Measurements from ENCODE around the gene GID4.

DNA sequence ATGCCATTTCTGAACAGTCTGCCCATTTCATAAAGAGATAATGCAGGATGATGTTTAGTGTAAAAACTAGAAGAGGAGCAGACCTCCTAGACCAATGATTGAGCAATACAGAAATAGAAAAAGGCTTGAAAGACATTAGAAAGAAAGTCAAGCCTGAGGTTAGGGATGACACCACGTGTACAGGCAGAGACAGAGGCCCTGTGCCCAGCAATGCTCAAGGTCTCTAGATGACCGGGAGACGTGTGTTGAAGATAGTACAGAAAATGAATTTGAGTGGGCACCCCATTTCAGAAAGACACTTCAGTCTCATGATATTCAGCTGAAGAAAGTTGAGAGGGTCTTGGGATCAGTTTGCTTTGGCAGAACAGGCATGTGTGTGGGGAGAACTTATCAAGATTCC, 5.4 kb downstream of the GID4 start:
- TF ChIP-seq, protein P1, sequence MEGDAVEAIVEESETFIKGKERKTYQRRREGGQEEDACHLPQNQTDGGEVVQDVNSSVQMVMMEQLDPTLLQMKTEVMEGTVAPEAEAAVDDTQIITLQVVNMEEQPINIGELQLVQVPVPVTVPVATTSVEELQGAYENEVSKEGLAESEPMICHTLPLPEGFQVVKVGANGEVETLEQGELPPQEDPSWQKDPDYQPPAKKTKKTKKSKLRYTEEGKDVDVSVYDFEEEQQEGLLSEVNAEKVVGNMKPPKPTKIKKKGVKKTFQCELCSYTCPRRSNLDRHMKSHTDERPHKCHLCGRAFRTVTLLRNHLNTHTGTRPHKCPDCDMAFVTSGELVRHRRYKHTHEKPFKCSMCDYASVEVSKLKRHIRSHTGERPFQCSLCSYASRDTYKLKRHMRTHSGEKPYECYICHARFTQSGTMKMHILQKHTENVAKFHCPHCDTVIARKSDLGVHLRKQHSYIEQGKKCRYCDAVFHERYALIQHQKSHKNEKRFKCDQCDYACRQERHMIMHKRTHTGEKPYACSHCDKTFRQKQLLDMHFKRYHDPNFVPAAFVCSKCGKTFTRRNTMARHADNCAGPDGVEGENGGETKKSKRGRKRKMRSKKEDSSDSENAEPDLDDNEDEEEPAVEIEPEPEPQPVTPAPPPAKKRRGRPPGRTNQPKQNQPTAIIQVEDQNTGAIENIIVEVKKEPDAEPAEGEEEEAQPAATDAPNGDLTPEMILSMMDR (IDR thresholded peaks at IDR 0.05 in 4 of 5, conservative IDR thresholded peaks at IDR 0.05 in 1 of 5), result no peak
- no peak for TF ChIP-seq POLR2A (IDR thresholded peaks at IDR 0.05)
